Stimulated activated CD4-positive, alpha-beta T cell treated with anti-CD3 and anti-CD28 coated beads, Interleukin-4, amount 100 ng/mL, for 48 hours (primary cell): Measurements from ENCODE around the gene PDZD7.
A peak's percentile ranks its signal among the peaks of the same experiment; 100 is the strongest.

Source experiments
- DNase-seq, 2 donors: peaks; one replicate each; pipeline ENCODE4 v3.0.0-alpha.2; 2020; ENCODE audit warnings: low read depth in 2 of 2

The PDZD7 gene

DNA sequence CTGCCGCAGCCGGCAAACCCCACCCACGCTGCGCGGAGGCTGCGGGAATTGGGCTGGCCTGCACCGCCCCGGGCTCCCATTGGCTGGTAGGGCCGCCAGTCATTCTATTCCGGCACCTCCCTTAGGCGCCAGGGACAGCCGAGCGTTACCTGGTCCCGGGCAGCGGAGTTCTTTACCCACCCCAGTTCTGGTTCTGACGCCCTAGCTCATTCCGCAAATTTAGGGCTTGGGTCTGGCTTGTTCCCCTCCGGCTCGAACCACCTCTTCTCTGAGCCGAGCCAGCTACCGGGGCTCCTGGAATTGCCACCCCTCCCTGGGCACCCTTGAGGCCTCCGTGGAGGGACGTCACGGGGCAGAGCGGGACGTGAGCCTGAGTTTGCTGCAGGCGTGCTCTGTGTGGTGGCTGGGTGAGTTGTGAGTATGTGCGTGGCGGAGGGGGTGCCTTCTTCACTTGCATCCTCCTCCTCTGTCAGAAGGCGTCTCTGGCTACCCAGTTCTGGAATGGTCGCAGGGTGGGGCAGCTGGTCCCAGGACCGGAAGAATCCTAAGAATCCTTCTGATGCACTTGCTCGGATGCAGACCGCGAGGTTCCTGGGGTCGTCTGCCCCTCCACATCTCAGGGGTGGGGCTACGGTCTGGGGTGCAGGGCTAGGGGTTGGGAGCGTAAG is at the start of gene PDZD7, which contains the start of gene SFXN3:
Gene PDZD7, minus strand, starts transcription at position 2 of the 668 bp plus-strand sequence. CDS start 910 bp downstream, outside the sequence.
Gene SFXN3, plus strand, starts transcription at position 107 of the 668 bp plus-strand sequence. CDS start 3,461 bp downstream, outside the sequence.
- peak; percentile 97 to 98 for DNase-seq

DNA sequence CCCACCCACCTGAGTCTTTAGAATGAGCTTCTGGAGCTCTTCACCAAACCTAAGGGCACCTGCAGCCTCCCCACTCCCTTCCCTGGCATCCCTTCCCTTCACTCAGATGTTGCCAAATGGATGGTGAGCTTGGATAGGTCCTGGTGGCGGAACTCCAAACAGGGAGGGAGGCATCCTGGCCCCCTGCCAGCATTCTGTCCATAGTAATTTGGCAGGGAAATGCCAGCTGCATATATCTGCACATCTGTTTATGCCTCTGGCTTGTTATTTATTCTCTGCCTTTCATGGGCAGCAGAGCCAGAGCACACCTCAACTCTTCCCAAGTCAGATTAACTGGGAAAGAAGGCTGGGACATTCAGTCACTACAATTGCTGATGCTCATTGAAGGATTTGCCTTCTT is 48.9 kb upstream of the PDZD7 start:
- no peak for DNase-seq

- no peak for DNase-seq
These were observed 45.7 kb upstream of the PDZD7 start for GRCh38 chr10:101076630-101077029.

GRCh38 chr10:101075775-101076174 is 44.8 kb upstream of the PDZD7 start:
- DNase-seq = no peak

DNA sequence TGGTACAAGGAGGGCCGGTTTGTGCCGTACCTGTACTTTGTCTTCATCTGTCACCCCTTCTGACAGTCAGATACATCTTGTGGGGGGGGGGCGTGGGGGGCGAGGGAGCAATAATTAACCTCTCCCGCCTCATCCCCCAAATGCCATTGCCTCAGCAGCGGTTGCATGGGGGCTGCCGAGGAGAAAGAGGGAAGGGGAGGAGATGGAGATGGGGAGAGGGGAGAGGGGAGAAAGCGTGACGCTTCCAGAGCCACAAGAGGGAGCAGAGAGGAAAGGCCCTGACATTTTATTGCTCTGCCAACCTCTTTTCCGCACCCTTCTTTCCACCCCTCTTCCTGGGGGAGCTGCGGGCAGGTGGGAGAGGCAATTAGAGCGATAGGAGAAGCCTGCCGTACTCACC is 42.7 kb upstream of the PDZD7 start:
- no peak for DNase-seq

DNA sequence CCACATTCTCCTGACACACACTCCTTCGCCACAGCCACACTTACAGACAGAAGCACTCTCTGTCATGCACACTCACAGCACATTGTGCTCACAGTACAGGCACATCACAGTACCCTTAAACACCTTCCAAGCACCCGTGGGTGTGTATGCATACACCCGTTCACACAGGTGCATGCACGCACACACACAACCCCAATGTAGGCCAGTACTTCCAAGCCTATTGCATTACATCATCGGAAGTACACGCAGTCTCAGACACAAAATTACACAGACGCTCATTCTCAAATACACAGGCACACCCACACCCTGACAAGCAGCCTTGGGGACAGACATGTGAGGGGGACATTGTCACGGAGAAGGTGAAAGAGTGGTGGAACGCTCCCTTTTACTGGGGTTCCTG is 42.0 kb upstream of the PDZD7 start:
- DNase-seq = no peak

DNA sequence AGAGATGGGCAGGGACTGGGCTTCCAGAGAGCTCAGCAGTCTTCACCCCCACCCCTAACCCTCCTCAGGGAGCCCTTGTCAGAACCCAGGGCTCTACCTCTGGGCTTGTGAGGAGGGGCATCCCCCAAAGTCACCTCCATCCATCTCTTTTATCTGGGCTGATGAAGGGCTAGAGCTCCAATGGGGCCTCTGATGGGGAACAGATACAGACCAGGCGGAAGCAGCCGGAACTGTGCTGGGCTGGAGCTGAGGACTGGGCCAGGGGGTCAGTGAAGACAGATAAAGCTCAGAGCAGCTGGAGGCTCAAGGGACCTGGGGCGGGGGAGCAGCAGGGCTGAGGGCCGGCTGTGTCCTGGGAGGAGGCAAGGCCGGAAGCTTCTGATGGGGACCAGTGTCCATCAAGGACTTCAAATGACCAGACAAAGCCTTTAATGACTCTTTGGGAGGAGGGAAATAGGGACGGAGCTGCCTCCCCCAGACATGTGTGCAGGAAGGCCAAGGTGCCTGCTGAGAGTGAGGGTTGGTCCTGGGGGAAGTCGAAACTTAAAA is 41.0 kb upstream of the PDZD7 start:
- DNase-seq = no peak

- DNase-seq = no peak
These were observed 40.4 kb upstream of the PDZD7 start for GRCh38 chr10:101071267-101071884.

DNA sequence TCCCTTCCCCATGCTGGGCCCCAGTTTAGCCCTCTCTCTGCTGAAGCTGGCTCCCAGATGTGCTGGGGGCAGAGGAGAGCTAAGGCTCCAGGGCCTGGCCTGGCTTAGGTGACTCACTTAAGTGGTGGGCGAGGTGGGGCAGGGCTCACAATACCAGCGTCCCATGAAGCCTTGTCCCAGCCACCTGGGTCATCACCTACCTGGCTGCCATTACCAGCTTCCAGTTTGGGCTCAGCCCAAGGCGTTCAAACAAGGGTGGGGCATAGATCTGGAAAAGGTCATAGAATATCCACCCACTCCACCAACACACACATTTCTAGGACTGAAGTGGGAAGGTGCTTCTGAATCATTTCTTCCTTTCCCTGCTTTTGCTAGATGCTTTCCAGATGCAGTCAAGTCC is 39.2 kb upstream of the PDZD7 start:
- no peak for DNase-seq

DNA sequence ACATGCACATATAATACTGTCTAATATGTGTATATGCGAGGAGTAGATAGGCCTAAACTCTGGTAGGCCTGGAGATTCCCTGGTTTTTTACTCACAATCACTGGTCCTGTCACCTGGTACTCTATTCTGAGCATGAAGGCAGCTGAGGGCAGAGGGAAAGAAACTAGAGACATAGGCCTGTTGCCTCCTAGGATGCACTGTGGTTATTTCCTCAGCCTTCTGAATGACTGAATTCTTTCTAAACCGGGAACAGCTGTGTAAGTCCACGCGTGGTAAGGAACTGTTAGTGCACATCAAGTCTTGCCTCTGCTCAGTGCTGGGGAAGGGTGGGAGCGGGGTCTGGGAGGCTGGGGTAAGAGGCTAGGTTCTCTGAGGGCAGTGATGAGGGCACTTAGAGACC is 38.5 kb upstream of the PDZD7 start:
- no peak for DNase-seq

GRCh38 chr10:101067356-101068083 is 36.6 kb upstream of the PDZD7 start:
- DNase-seq = peak; percentile 69 to 75

DNA sequence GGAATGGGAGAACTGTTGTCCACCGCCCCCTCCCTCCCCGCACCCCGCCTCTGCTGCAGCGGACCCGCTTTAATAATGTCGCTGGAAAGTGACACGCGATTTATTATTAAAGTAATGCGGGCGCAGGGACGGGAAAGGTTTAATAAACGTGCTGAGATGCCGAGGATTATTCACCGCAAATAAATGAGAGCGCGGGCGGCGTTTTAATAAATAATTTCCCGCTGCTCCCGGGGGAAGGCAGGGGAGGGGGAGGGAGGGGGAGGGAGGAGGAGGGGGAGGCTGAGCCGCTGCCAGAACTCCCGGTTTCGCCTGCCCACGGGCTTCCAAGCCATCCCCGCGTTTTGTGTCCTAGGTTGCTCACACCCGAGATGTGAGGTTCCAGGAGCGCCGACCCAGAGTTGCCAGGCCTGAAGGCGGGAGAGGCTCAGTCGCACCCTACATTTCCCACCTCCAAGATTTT is 36.0 kb upstream of the PDZD7 start:
- DNase-seq = no peak

DNA sequence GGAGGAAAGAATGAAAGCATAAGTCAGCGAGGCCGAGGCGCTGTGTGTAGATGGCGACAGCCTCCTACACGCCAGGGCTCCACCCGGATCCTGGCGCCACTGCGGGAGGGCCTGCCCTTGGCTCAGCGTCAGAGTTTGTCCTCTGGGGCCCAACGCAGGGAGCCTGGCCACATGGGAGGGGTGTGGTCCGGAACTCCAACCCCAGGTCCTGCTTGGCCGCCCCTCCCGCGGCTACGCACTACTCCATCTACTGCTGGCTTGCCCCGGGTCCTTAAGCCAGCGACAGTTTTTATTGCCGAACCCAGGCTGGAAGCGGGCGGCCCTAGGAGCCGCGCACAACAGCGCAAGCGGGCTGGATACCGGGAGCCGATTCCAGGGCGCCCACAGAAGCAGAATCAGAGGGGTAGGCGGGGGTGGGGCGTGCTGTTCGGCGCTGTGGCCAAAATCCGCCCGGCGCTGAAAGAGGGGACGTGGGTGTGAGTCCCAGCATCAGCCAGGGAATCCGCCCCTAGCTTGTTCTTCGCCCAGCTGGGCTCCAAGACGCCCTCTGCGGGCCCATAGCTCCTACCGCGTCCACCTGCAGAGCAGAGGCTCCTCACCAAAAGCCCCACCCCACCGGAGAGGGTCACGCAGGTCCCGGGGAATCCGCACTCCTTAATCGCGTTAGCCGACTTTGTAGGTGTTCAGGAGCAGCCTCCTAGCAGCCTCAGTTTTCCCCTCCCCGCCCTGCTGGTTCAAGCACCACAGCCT is 35.4 kb upstream of the PDZD7 start:
- peak in 1 of 2 donors; percentile 36 for DNase-seq

GRCh38 chr10:101065481-101066145 is 34.7 kb upstream of the PDZD7 start:
- DNase-seq = no peak

GRCh38 chr10:101064415-101065030 is 33.6 kb upstream of the PDZD7 start:
- DNase-seq = no peak

GRCh38 chr10:101063548-101064414 is 32.9 kb upstream of the PDZD7 start:
- no peak for DNase-seq

DNA sequence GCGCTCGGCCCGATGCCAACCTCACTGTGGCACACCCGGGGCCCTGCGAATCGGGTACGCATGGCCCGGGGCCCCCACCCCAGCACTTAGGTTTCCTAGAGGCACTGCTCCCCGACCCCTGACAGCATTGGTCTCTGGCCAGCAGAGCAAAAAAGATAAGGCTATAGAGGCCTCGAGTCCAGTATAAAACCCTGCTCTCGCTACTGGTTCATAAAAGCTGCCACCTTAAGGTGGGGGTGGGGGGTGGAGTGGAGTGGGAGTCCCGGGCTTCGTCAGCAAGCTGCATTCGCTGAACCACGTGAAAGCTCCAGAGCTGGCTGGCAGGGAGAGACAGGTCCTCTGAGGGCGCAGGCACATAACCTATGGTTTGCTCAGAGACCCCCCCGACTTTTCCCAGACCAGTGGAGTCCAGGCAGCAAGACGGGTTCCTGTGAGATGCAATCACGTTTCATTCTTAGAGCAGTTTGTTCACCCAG is 32.2 kb upstream of the PDZD7 start:
- no peak for DNase-seq

- peak; percentile 42 to 55 for DNase-seq
These were observed 31.5 kb upstream of the PDZD7 start for GRCh38 chr10:101062232-101063049.
